ENCODE results near the gene ERMARD. TPM values are rescaled to one million over a fixed set of nuclear protein-coding genes. Genes with fewer than 3 reads are reported as not detected.

The ERMARD gene
- total and polyA plus RNA-seq, 2 donors (not counting 3 experiments of a cell fraction or from before 2014, with no cell fraction given), result 23.8 to 36.4 TPM

GRCh38 chr6:169722362-169723199 lies 28.8 kb upstream of the ERMARD start:
- peak overlapping the region; percentile 77 for H3K27ac ChIP-seq (ENCODE audit: insufficient read depth, low read depth, low read length)
- dilution Hi-C loops (cut with MboI; ENCODE audit: extremely low pct_ligation_motif_present, low sequenced_read_pairs), result no loop called here
- no peaks in the 10 kb centered on the region for H3K9me3 ChIP-seq (replicated peaks; ENCODE audit: control insufficient read depth, insufficient read depth, low read length)
- H2AFZ ChIP-seq (ENCODE audit: low read depth, low read length), result no peak overlapping the region
- peak overlapping the region; percentile 49 for H3K4me2 ChIP-seq (ENCODE audit: insufficient read depth, low read length)
- no peaks in the 10 kb centered on the region for H4K20me1 ChIP-seq (replicated peaks; ENCODE audit: control insufficient read depth, extremely low read depth, insufficient read depth, low read length)
- DNase-seq (ENCODE audit: low read depth, low spot score), result peak; percentile 88
- H3K4me1 ChIP-seq (ENCODE audit: control insufficient read depth, extremely low read depth, insufficient read depth, low read length), result peaks cover 25% of the 10 kb centered on the region
- peaks cover 40% of the 10 kb centered on the region for H3K79me2 ChIP-seq (ENCODE audit: control insufficient read depth, insufficient read depth, low read length)
- POLR2A ChIA-PET, result no interaction called here
- peak; percentile 68 for TF ChIP-seq POLR2AphosphoS5 (IDR thresholded peaks at IDR 0.05; ENCODE audit: insufficient read depth, low read depth, low read length)
- no peak for TF ChIP-seq EZH2 (IDR thresholded peaks at IDR 0.05; ENCODE audit: borderline replicate concordance, low read depth, low read length, severe bottlenecking)
- TF ChIP-seq POLR2A (IDR thresholded peaks at IDR 0.05; ENCODE audit: low read depth, low read length), result no peak
- TF ChIP-seq FOS (IDR thresholded peaks at IDR 0.05; ENCODE audit: borderline replicate concordance, insufficient read depth, low read length), result peak; percentile 66
- peak; percentile 83 for TF ChIP-seq GATA2 (IDR thresholded peaks at IDR 0.05; ENCODE audit: insufficient read depth, insufficient read length, low read depth, low read length)
- TF ChIP-seq JUN (IDR thresholded peaks at IDR 0.05; ENCODE audit: borderline replicate concordance, insufficient read depth, insufficient read length, low read depth), result peak; percentile 71
- H3K9ac ChIP-seq (replicated peaks; ENCODE audit: extremely low read depth, insufficient read depth, low read length), result peak overlapping the region; percentile 70
- H3K4me3 ChIP-seq (replicated peaks in 1 of 3; ENCODE audit: insufficient read depth in 1 of 3, low read depth in 1 of 3, low read length in 3 of 3), result peak overlapping the region; percentile 25 to 95 (median 71)
- H3K9me1 ChIP-seq (replicated peaks; ENCODE audit: control insufficient read depth, extremely low read depth, insufficient read depth, low read length), result no peaks in the 10 kb centered on the region
- CTCF ChIA-PET, result interaction anchor here (1.0 to 3.3 kb wide), 6 partner anchors 14 to 794 kb away, joined by 3 to 18 read pairs (median 4); no protein-coding TSS in a partner anchor
- no peaks in the 10 kb centered on the region for H3K27me3 ChIP-seq (ENCODE audit: control insufficient read depth in 2 of 2, insufficient read depth in 2 of 2, low read length in 2 of 2)
- intact Hi-C loops (cut with micrococcal nuclease), result loop anchor here (1.0 to 10.0 kb wide), 4 partner anchors 20 to 768 kb away; partner anchors contain the start of genes C6orf120 and WDR27
- H3K36me3 ChIP-seq (ENCODE audit: control insufficient read depth in 2 of 2, extremely low read depth in 1 of 2, insufficient read depth in 2 of 2, low read length in 2 of 2), result no peaks in the 10 kb centered on the region
- peak; percentile 89 for FAIRE-seq
- TSS peak; percentile 31 for BruUV-seq (replicated peaks)

All from endothelial cell of umbilical vein (primary cell).